NCI-H524 (cell line): ENCODE results near the gene SLC2A4.
A peak's percentile ranks its signal among the peaks of the same experiment; 100 is the strongest.

ENCODE experiments used
- DNase-seq, 2 experiments: peaks; one replicate each; lab custom pipeline; 2025; lab: John Stamatoyannopoulos, UW

SLC2A4 gene

DNA sequence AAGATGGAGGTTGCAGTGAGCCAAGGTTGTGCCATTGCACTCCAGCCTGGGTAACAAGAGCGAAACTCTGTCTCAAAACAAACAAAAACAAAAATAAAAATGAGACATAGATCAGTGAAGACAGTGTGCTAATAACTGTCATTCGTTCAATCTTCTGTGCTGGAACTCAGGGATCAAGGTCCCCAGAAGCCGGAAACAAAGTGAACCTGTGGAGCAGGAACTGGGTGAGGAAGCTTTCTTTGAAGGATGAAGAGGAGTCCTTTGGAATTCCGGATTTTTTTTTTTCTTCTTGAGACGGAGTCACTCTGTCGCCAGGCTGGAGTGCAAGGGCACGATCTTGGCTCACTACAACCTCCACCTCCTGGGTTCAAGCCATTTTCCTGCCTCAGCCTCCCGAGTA lies 2.1 kb upstream of the SLC2A4 start:
- no peak for DNase-seq

DNA sequence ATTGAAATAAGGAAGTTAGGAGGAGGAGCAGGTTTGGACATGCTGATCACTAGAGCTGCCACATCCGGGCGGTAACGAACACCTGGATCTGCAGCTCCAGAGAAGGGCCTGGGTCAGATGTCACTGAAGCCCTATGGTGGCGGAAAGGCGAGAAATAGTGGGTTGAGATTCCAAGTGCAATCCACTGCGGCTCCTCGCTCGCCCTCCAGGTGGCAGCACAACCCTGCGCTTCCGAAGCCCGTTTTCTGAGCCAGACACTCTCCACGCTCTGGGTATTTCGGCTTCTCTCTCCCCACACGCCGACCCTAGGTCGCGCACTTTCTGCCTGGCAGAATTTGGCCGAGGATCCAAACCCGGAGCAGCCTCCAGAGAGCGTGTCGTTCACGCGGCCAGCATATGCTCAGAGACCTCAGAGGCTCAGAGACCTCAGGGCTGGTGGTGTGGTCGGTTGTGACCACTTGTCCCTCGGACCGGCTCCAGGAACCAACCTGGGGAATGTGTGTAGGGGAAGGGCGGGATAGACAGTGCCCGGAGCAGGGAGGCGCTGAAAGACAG lies 922 bp upstream of the SLC2A4 start:
- peak; percentile 49 to 71 for DNase-seq

DNA sequence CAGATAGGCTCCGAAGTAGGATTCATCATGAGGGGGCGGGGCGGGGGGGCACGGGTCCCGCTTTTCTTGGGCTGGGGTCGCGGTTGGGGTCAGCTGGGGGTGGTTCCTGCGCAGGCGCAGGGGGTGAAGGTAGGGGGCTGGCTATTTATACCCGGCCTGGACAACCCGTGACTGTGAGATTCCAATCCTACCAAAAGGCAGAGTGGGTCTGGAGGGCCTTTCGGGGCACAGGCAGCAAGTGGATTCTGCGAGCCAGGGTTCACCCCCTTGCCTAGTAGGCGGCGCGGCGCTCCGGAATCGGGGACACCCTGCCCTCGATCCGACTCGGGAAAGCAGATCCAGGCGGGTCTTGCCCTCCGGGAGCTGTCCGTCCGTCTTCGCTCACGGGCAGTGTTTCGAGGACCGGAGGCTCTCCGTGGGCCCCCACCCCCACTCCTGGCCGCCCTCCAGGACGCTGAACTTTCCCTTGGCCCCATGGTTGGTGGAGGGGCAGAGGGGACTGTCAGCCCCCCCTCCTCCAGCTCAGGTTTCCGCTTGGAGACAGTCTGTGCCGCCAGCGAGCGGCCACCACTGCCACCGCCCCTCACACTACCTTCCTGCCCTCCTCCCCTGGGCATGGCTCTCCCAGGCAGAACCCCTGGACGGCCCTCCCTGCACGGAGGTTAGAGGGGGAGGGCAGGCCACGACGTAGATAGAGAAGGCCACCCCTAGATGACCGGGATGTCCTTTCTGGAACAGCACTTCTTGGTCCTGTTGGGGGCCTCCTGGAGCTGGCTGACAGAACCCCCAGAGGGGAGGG lies 634 bp downstream of the SLC2A4 start:
- DNase-seq, result no peak

DNA sequence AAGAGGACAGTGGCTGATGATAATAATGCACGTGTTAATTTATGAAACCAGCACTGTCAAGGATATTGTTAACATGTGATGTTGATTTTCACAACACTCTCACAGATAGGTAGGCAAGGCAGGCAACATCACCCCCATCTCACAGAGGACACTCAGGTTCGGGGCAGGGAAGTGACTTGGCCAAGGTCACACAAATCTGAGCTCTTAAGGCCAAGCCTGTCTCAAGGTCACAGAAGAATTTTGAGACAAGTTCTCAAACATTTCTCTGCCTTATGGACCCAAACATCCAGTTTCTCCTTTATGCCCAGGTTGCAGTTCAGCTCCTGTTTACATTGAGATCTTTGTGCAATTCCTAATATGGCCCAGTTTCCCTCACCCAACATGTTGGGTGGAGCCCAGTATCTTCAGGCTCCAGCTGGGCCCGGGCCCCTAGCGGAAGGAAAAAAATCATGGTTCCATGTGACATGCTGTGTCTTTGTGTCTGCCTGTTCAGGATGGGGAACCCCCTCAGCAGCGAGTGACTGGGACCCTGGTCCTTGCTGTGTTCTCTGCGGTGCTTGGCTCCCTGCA lies 1.3 kb downstream of the SLC2A4 start:
- DNase-seq, result no peak

DNA sequence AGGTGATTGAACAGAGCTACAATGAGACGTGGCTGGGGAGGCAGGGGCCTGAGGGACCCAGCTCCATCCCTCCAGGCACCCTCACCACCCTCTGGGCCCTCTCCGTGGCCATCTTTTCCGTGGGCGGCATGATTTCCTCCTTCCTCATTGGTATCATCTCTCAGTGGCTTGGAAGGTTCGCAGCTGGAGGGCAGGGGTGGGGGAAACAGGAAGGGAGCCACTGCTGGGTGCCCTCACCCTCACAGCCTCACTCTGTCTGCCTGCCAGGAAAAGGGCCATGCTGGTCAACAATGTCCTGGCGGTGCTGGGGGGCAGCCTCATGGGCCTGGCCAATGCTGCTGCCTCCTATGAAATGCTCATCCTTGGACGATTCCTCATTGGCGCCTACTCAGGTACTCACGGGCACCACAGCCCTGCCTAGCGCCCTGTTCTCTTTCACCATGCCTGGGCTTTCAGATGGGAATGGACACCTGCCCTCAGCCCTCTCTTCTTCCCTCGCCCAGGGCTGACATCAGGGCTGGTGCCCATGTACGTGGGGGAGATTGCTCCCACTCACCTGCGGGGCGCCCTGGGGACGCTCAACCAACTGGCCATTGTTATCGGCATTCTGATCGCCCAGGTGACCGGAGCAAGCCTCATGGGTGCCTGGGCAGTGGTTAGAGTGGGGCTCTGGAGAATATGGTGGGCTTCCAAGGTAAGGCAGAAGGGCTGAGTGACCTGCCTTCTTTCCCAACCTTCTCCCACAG lies 2.1 kb downstream of the SLC2A4 start:
- DNase-seq, result no peak

DNA sequence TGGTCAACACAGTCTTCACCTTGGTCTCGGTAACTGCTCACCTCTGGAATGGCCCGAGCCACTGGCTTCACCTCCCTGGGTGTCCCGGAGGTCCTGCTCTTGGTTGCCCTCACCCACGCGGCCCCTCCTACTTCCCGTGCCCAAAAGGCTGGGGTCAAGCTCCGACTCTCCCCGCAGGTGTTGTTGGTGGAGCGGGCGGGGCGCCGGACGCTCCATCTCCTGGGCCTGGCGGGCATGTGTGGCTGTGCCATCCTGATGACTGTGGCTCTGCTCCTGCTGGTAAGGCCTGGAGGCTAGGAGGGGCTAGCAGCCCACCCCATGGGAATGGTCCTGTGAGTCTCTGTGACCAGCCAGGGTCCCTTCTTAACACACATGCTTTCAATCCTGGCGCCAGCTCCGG lies 3.4 kb downstream of the SLC2A4 start:
- no peak for DNase-seq

DNA sequence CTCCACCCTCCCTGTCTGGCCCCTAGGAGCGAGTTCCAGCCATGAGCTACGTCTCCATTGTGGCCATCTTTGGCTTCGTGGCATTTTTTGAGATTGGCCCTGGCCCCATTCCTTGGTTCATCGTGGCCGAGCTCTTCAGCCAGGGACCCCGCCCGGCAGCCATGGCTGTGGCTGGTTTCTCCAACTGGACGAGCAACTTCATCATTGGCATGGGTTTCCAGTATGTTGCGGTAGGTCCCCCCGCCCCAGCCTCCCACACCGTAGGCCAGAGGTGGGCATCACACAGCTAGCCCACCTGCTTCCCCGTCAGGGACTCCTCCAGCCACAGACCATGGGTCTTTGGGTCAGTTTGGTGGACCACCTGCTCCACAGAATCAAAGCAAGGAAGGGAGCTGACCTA lies 4.2 kb downstream of the SLC2A4 start:
- no peak for DNase-seq

DNA sequence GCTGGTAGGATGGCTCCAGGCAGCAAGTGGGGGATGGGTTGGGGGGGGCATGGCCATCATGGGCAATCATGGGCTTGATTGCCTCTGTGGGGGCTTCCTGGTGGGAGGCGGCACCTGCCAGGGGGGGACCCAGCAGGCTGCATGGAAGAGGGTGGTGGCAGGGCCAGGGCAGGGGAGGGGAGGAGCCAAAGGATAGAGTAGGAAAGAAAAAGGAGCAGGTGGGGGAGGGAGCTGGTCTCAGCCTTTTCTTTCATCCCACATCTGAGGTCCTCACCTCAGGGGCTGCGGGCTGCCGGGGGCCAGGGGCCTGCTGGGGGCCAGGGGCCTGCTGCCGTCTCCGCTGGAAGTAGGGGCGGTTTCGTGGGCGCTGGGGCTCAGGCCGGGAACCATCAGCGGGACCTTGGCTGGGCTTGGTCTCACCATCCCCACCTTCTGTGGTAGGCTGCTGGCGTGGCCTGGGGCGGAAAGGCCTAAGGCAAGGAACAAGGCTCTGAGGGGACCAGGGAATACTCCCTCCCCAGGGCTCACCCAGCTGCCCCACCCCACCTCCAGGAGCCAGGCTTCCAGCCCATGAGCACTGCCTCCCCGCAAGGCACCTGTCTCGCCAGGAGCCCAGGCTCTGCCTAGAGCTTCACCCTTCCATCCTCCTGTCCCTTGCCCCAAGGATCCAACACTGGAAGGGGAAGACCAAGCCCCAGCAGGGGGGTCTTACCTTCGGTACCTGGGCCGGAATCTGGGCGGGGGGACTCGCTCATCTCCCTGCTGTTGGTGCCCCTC lies 7.9 kb downstream of the SLC2A4 start:
- DNase-seq, result no peak

DNA sequence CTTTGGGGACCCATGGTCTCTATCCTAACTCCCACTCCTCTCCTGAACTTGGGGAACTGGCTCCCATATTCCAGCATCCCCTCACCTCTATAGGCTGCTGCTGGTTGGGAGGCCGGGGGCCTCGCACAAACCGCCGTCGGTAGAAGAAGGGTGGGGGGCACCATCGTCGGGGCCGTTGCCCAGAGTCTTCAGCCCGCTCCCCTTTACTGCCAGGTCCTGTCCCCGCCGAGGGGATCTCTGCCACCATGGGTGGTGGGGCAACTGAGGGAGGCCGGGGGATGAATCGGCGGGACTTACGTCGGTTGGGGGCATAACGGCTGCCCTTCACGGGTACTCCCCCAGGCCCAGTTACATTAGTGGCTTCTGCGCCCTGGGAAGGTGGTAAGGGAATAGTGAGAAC lies 8.6 kb downstream of the SLC2A4 start:
- DNase-seq, result no peak

DNA sequence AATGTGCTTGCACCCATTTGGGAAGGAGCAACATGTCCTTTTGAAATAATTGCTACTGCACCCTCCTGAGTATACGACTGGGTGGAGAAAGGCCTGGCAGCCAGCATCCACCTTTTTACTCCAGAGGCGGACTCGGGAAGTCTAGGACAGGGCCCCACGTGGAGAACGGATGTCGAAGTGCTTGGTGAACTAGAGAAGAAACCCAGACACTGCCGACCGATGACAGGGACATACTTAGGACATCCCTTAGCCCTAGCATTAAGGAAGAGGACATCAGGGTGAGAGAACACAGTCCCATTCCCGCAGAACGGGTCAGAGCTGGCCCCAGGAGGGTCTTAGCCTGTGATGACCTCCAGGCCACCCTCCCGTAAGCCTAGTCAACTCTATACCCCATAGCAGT lies 9.2 kb downstream of the SLC2A4 start:
- no peak for DNase-seq

DNA sequence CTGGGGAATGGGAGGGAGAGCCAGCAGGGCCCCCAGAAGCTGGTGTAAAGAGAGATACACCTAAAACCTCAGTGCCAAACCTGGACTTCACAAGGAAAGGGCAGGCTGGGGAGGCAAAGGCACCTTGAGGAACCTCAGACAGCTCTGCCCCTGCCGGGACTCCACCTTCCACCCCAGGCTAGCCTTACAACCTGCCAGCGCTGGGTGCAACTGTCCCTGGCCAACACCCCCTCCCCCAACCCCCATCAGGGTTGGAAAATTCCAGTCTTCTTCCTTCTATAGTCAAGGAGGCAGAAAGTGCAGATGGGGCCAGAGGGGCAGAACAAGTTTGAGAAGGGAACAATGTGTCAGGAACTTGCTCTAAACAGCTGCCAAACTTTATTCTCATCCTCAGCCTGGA lies 10.7 kb downstream of the SLC2A4 start:
- no peak for DNase-seq

DNA sequence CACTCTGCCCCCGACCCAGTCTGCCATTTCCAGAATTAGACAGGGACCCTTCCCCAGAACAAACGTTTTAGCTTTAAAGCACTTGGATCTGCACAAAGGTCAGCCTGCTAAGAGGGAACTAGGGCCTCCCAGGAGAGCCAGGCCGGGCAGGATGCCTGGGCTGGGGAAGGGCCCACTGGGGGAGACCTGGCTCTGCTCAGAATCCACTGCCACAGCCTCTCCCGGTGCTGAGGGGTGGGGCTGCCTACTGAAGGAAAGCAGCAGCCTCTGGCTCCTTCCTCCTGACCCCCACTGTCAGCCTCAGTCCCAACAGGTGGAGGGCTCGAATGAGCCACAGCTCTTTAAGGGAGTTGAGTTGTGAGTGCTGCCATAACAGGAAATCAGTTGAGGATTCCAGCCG lies 11.2 kb downstream of the SLC2A4 start:
- DNase-seq, result no peak

DNA sequence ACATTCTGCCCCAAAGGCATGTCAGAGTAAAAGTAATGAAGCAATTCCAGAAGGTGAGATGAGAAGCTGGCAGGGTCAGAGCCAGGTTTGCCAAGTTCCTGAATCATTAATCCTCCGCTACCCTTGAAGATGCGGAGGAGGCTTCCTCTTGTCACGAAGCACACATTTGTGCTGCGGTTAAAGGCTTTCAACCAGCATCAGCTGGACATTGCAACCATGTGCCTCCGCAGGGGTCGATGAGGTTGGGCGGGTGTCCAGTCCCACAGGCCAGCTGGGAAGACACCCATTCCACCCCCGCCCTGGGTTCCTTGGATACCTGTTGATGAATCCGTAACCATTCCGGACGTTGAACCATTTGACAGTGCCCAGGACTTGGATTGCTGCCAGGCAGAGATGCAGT lies 11.6 kb downstream of the SLC2A4 start:
- no peak for DNase-seq

DNA sequence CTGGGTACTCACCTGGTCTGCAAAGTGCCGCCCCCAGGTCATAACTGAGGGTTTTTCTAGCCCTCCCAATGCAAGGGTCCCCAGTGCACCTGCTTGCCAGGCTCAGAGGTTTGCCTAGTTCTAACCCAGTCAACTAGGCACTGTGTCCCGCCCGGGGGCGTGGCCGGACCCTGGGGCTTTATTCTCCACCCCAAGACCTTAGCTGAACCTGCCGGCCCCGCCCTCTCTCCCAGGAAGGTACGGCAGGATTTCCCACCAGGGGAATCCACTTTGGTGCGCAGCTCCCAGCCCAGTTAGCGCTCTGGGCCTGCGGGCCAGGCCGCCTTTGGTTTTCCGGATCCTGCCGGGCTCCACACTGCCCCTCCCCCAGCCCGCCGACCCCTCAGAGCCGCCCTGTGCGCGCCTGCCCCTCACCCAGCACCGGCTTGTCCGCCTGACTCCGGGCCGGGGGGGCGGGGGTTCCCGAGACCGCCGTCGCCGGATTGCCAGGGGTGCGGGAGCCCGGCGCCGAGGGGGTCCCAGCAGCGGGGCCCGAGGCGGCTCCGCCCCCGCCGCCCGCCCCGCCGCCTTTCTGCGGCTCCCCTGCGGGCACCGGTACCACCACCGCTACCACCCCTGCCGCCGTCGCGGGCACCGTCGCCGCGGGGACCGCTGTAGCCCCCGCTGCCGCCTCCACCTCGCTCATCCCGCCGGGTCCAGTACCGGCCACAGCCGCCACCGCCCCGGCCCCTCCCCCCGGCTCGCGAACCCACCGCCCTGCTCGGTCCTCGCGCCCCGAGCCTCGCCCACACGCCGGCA lies 12.5 kb downstream of the SLC2A4 start:
- no peak for DNase-seq

DNA sequence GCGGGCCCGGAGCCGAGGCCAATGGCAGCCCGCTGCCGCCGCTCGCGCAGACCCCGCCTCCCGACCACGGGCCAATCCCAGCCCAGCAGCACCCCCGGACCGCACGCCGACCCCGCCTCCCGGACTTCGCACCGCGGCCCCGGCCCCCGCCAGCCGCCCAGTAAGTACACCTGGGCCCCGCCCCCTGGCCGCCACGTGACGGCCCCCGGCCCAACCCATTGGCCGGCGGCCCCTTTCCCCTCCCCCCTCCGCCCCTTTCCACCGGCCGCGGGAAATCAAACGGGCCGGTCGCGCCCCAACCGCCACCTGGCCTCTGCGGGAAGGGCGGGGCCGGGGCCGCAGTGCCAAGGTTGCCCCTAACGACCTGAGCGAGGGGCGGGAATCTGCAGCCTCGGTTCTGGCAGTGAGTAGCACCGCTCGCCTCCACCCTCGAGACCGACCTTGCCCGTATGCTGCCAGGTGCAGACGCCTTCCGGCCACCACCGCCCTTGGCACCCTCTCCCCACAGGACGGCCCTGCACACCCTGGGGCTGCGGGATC lies 13.2 kb downstream of the SLC2A4 start, which contains the start of gene YBX2:
Gene YBX2, minus strand, starts transcription at position 26 of the 540 bp plus-strand sequence. CDS start 139 bp downstream, outside the sequence.
- peak; percentile 23 to 56 for DNase-seq

DNA sequence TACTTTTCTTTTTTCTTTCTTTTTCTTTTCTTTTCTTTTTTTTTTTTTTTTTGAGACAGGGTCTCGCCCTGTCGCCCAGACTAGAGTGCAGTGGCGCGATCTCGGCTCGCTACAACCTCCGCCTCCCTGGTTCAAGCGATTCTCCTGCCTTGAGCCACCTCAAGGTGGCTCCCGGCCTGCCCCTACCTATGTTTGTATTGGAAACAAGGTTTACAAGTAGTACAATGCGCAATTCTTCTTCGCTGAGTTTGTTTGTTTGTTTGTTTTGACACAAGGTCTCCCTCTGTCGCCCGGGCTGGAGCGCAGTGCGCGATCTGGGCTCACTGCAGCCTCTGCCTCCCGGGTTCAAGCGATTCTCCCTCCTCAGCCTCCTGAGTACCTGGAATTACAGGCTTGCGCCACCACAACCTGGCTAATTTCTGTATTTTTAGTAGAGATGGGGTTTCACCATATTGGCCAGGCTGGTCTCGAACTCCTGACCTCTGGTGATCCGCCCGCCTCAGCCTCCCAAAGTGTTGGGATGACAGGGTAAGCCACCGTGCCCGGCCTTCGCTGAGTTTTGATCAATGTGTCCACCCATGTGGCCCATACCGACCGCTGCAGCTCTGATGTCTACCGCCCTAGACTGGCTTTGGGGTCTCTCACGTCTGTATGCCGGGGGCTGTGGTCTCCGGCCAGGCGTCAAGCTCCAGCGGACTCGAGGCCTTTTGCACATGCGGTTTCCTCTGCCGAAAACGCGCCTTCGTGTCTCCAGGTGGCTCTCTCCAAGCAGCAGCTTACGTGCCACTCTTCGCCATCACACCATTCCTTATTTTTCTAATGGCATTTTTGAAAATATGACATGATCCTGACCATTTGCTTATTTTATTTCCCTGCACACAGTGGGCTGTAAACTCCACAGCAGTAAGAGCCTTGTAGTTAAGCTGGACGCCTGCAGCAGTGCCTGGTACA lies 14.0 kb downstream of the SLC2A4 start:
- DNase-seq, result no peak

DNA sequence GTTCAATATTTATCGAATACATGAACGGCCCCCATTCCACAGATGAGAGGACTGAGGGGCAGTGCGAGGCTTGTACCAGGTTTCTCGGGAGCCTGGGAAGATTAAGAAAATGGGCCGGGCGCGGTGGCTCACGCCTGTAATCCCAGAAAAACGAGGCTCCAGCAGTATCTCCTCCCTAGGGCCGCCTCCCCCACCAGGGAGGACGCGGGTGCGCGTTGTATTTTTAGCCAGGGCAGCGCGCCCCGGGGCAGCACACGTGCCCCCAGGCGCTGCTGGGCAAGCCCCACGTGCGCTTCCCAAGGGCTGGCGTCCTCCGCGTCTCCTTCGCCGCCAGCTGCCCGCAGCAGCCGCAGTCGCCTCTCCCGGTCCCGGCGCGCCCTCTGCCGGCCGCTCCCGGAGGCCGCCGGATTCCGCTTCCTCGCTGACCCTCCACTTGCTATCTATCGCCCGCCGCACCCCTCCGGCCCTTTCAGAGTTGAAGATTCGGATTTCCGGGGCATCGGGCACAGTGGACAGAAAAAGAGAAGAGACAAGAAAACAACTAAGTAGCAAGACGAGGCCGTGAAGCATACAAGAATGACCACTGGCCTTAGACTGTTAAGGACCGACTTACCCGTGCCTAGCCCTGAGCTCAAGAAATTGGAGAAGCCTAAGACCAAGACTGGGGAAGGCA lies 14.8 kb downstream of the SLC2A4 start:
- peak in 1 of 2 experiments; percentile 63 for DNase-seq

DNA sequence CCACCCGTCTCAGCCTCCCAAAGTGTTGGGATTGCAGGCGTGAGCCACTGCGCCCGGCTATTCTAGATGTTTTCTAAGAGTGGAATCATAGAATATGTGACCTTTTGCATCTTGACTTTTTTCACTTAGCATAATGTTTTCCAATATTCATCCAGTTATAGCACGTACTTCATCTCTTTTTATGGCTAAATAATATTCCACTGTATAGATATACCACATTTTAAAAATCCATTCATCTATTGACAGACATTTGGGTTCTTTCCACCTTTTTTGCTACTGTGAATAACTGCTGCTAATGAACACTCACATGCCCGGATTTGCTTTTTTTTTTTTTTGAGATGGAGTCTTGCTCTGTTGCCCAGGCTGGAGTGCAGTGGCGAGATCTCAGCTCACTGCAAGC lies 22.7 kb downstream of the SLC2A4 start:
- DNase-seq, result no peak
